ENCODE measurements around the gene LHFPL2. TPM values are rescaled to one million over a fixed set of nuclear protein-coding genes. Genes with fewer than 3 reads are reported as not detected.
A peak's percentile ranks its signal among the peaks of the same experiment; 100 is the strongest.

The LHFPL2 gene
- total and polyA plus RNA-seq, 2 experiments from 2014 or later, result 10.6 to 50.8 TPM

- H3K9me3 Mint-ChIP-seq, result no peaks in the 10 kb centered on the region
- no peak overlapping the region for H3K4me3 ChIP-seq
- TF ChIP-seq JUNB (IDR thresholded peaks at IDR 0.05; ENCODE audit: unreplicated experiment), result no peak
- no peak for TF ChIP-seq STAT1 (IDR thresholded peaks at IDR 0.05; ENCODE audit: unreplicated experiment)
- no peak for TF ChIP-seq CTCF (conservative IDR thresholded peaks at IDR 0.05; ENCODE audit: low read depth in 2 of 2)
- no peak for TF ChIP-seq ZNF114 (CRISPR knock-in tag; IDR thresholded peaks at IDR 0.05)
- no peak for TF ChIP-seq ETS1 (IDR thresholded peaks at IDR 0.05)
- TF ChIP-seq EZH2phosphoT487 (IDR thresholded peaks at IDR 0.05; ENCODE audit: unreplicated experiment), result no peak
- no peaks in the 10 kb centered on the region for H3K36me3 Mint-ChIP-seq (ENCODE audit: low read depth)
- H3K4me1 Mint-ChIP-seq, result peaks cover 59% of the 10 kb centered on the region
- no peak overlapping the region for H3K4me3 Mint-ChIP-seq
- ATAC-seq (peak; percentile 49), DNase-seq (ENCODE audit: low spot score) (no peak)
- peak overlapping the region; percentile 65; the same call in 1 of the 2 replicates for H3K27ac Mint-ChIP-seq
- peaks cover 74% of the 10 kb centered on the region for H3K79me2 ChIP-seq (replicated peaks; ENCODE audit: insufficient read depth)
- no peak overlapping the region for H2AFZ ChIP-seq
- no peaks in the 10 kb centered on the region for H3K27me3 ChIP-seq (ENCODE audit: insufficient read depth)
- H3K27me3 Mint-ChIP-seq (ENCODE audit: insufficient read depth, low read depth, poor library complexity), result peaks cover 7% of the 10 kb centered on the region
- no peaks in the 10 kb centered on the region for H3K36me3 ChIP-seq (ENCODE audit: insufficient read depth)
- peaks cover 21% of the 10 kb centered on the region for H4K20me1 ChIP-seq (replicated peaks; ENCODE audit: insufficient read depth)
- 0 out of 2 replicates have a peak, but pooled peaks cover 4% of the 10 kb centered on the region for H3F3A ChIP-seq (replicated peaks; ENCODE audit: low read depth)
- no peak overlapping the region; the same call in 1 of the 2 replicates for H3K4me2 ChIP-seq
- no peak overlapping the region; the same call in 1 of the 2 replicates for H3K27ac ChIP-seq (ENCODE audit: low read depth)
- H3K9me2 ChIP-seq (ENCODE audit: insufficient read depth), result no peaks in the 10 kb centered on the region
- H3K4me1 ChIP-seq (ENCODE audit: insufficient read depth), result peaks cover 36% of the 10 kb centered on the region
Observed at GRCh38 chr5:78504704-78505677, 143.6 kb downstream of the LHFPL2 start.

GRCh38 chr5:78503958-78504653 lies 144.5 kb downstream of the LHFPL2 start:
- H3K27me3 ChIP-seq (ENCODE audit: insufficient read depth), result no peaks in the 10 kb centered on the region
- Mint-ChIP-seq H3K9me3 (no peaks in the 10 kb centered on the region), H3K36me3 (ENCODE audit: low read depth) (no peaks in the 10 kb centered on the region), H3K27me3 (ENCODE audit: insufficient read depth, low read depth, poor library complexity) (peaks cover 7% of the 10 kb centered on the region), H3K4me1 (peaks cover 59% of the 10 kb centered on the region), H3K4me3 (no peak overlapping the region), H3K27ac (no peak overlapping the region)
- H3K9me2 ChIP-seq (ENCODE audit: insufficient read depth), result no peaks in the 10 kb centered on the region
- no peak for DNase-seq (ENCODE audit: low spot score)
- H3K36me3 ChIP-seq (ENCODE audit: insufficient read depth), result no peaks in the 10 kb centered on the region
- TF ChIP-seq REST (IDR thresholded peaks at IDR 0.05; ENCODE audit: unreplicated experiment), result no peak
- H3K4me3 ChIP-seq, result no peak overlapping the region
- ATAC-seq, result no peak
- no peak overlapping the region for H2AFZ ChIP-seq
- peaks cover 78% of the 10 kb centered on the region for H3K79me2 ChIP-seq (replicated peaks; ENCODE audit: insufficient read depth)
- H3K4me1 ChIP-seq (ENCODE audit: insufficient read depth), result peaks cover 31% of the 10 kb centered on the region
- H3K4me2 ChIP-seq, result no peak overlapping the region
- H4K20me1 ChIP-seq (replicated peaks; ENCODE audit: insufficient read depth), result peaks cover 18% of the 10 kb centered on the region
- H3K27ac ChIP-seq (ENCODE audit: low read depth), result no peak overlapping the region; the same call in 1 of the 2 replicates
- H3F3A ChIP-seq (replicated peaks; ENCODE audit: low read depth), result 0 out of 2 replicates have a peak, but pooled peaks cover under 1% of the 10 kb centered on the region
